Purkinje cell (primary cell): Measurements from ENCODE around the gene IRF2BPL. TPM values are rescaled to one million over a fixed set of nuclear protein-coding genes. Genes with fewer than 3 reads are reported as not detected.

Experiments
- polyA plus RNA-seq: library from polyadenylated mRNA; unstranded; fragments of >200 nt; fragmentation: Nextera tagmentation; gene quantifications from 2 replicates; pipeline ENCODE4 v1.2.1, GENCODE V29; 2014

IRF2BPL gene
- 3.3 and 6.4 TPM in 2 replicates for polyA plus RNA-seq

GRCh38 chr14:77028384-77029231 is at the start of gene IRF2BPL:
Gene IRF2BPL, minus strand, starts transcription at chr14:77028708. Its CDS starts 916 bp downstream, at chr14:77027792.

Other genes starting within 250 kb of the IRF2BPL start
- gene ANGEL1, start 215.8 kb downstream of the IRF2BPL start, polyA plus RNA-seq: 0.64 and 1.6 TPM in 2 replicates
- gene LRRC74A, start 202.3 kb downstream of the IRF2BPL start, polyA plus RNA-seq: not detected in 2 replicates
- gene CIPC, start 69.5 kb upstream of the IRF2BPL start, polyA plus RNA-seq: 18.2 and 27.7 TPM in 2 replicates
- gene ZDHHC22, start 113.1 kb upstream of the IRF2BPL start, polyA plus RNA-seq: 0.71 and 3.5 TPM in 2 replicates
- 0.29 and 0.54 TPM in 2 replicates for gene TMEM63C, start 153.1 kb upstream of the IRF2BPL start, polyA plus RNA-seq
- gene NGB, start 242.5 kb upstream of the IRF2BPL start, polyA plus RNA-seq: 0.59 TPM in 1 of 2 replicates, not detected in the other